Immature natural killer cell (primary cell): ENCODE measurements around the gene IKZF1. TPM values are rescaled to one million over a fixed set of nuclear protein-coding genes. Genes with fewer than 3 reads are reported as not detected.

Experiments used
- DNase-seq, 3 donors: peaks; one replicate each; pipeline ENCODE4 v3.0.0; 2022; ENCODE audit warnings: mixed read lengths in 1 of 3
- H3K27ac Mint-ChIP-seq, 6 donors: one replicate each; pipeline ENCODE4 v1.8.0; 2020; ENCODE audit warnings: mixed read lengths in 6 of 6, mild to moderate bottlenecking in 5 of 6, inconsistent platforms in 4 of 6, moderate library complexity in 3 of 6
- H3K27me3 Mint-ChIP-seq, 3 donors: one replicate each; pipeline ENCODE4 v1.8.0; 2020 to 2021; ENCODE audit warnings: low read depth in 3 of 3, mild to moderate bottlenecking in 3 of 3, mixed read lengths in 3 of 3, moderate library complexity in 3 of 3, inconsistent platforms in 1 of 3
- H3K36me3 Mint-ChIP-seq, 3 donors: one replicate each; pipeline ENCODE4 v1.8.0; 2020; ENCODE audit warnings: mixed read lengths in 3 of 3, inconsistent platforms in 2 of 3, mild to moderate bottlenecking in 2 of 3
- H3K4me1 Mint-ChIP-seq, 2 donors: one replicate each; pipeline ENCODE4 v1.8.0; 2020; ENCODE audit warnings: inconsistent platforms in 2 of 2, mild to moderate bottlenecking in 2 of 2, mixed read lengths in 2 of 2, moderate library complexity in 1 of 2
- H3K4me3 Mint-ChIP-seq, 5 donors: one replicate each; pipeline ENCODE4 v1.8.0; 2020; ENCODE audit warnings: mild to moderate bottlenecking in 5 of 5, mixed read lengths in 5 of 5, inconsistent platforms in 3 of 5, moderate library complexity in 3 of 5
- H3K9me3 Mint-ChIP-seq, 6 donors: one replicate each; pipeline ENCODE4 v1.8.0; 2020; ENCODE audit warnings: mild to moderate bottlenecking in 6 of 6, mixed read lengths in 6 of 6, inconsistent platforms in 4 of 6, moderate library complexity in 3 of 6
- polyA plus RNA-seq, 3 donors: library from polyadenylated mRNA; unstranded; fragments of 300-500 nt; fragmentation: Illumina TruSeq; gene quantifications; one replicate each; pipeline ENCODE4 v1.2.3, GENCODE V29; 2021

Gene IKZF1
- polyA plus RNA-seq, 3 donors from 2014 or later: 79.5 to 307 (median 91.3) TPM

- Mint-ChIP-seq H3K27me3 (peaks cover 17 to 38% (median 24%) of the 10 kb centered on the region in 3 donors), H3K4me3 (peak overlapping the region; percentile 59 to 78 (median 72)), H3K9me3 (no peaks in the 10 kb centered on the region), H3K4me1 (peaks cover 89 to 96% of the 10 kb centered on the region in 2 donors), H3K36me3 (peaks cover 18 to 64% (median 29%) of the 10 kb centered on the region in 3 donors), H3K27ac (peak overlapping the region; percentile 99 to 100 (median 99))
- DNase-seq: no peak
These were observed 54.9 kb downstream of the IKZF1 start for GRCh38 chr7:50359258-50359994.

GRCh38 chr7:50359995-50360925 is 55.7 kb downstream of the IKZF1 start:
- Mint-ChIP-seq H3K27ac (peak overlapping the region; percentile 99 to 100 (median 99)), H3K4me3 (peak overlapping the region; percentile 59 to 78 (median 72)), H3K4me1 (peaks cover 96 to 97% of the 10 kb centered on the region in 2 donors), H3K27me3 (peaks cover 17 to 38% (median 24%) of the 10 kb centered on the region in 3 donors), H3K36me3 (peaks cover 18 to 61% (median 29%) of the 10 kb centered on the region in 3 donors), H3K9me3 (no peaks in the 10 kb centered on the region)
- DNase-seq: peak; percentile 76 to 81 (median 79)

- DNase-seq: no peak
- Mint-ChIP-seq H3K27me3 (peaks cover 17 to 38% (median 24%) of the 10 kb centered on the region in 3 donors), H3K4me3 (peak overlapping the region; percentile 75 to 89 (median 86)), H3K4me1 (peaks cover 96 to 100% of the 10 kb centered on the region in 2 donors), H3K27ac (peak overlapping the region; percentile 99 to 100 (median 99)), H3K9me3 (no peaks in the 10 kb centered on the region), H3K36me3 (peaks cover 13 to 53% (median 21%) of the 10 kb centered on the region in 3 donors)
These were observed 57.6 kb downstream of the IKZF1 start for GRCh38 chr7:50362142-50362541.

GRCh38 chr7:50362712-50363282 is 58.3 kb downstream of the IKZF1 start:
- peak overlapping the region; percentile 99 to 100 (median 99) for H3K27ac Mint-ChIP-seq
- H3K27me3 Mint-ChIP-seq: peaks cover 17 to 38% (median 24%) of the 10 kb centered on the region in 3 donors
- H3K4me1 Mint-ChIP-seq: peaks cover 97 to 100% of the 10 kb centered on the region in 2 donors
- no peaks in the 10 kb centered on the region for H3K9me3 Mint-ChIP-seq
- peak overlapping the region; percentile 75 to 89 (median 86) for H3K4me3 Mint-ChIP-seq
- DNase-seq: peak; percentile 85 to 86 (median 85)
- peaks cover 14 to 48% (median 21%) of the 10 kb centered on the region in 3 donors for H3K36me3 Mint-ChIP-seq

- Mint-ChIP-seq H3K27me3 (peaks cover 17 to 35% (median 24%) of the 10 kb centered on the region in 3 donors), H3K4me1 (peaks cover 97 to 100% of the 10 kb centered on the region in 2 donors), H3K9me3 (no peaks in the 10 kb centered on the region), H3K27ac (peak overlapping the region; percentile 99 to 100 (median 99)), H3K36me3 (peaks cover 17 to 44% (median 24%) of the 10 kb centered on the region in 3 donors), H3K4me3 (peak overlapping the region; percentile 75 to 89 (median 86))
- DNase-seq: peak; percentile 69 to 76 (median 74)
These were observed 59.0 kb downstream of the IKZF1 start for GRCh38 chr7:50363327-50364060.

GRCh38 chr7:50364645-50365044 is 60.1 kb downstream of the IKZF1 start:
- Mint-ChIP-seq H3K4me1 (peaks cover 96 to 100% of the 10 kb centered on the region in 2 donors), H3K27ac (peak overlapping the region; percentile 99 to 100 (median 99)), H3K4me3 (peak overlapping the region in 1 of 5 donors; percentile 89), H3K27me3 (peaks cover 14 to 29% (median 24%) of the 10 kb centered on the region in 3 donors), H3K9me3 (no peaks in the 10 kb centered on the region), H3K36me3 (peaks cover 22 to 50% (median 26%) of the 10 kb centered on the region in 3 donors)
- DNase-seq: no peak

- Mint-ChIP-seq H3K27ac (peak overlapping the region; percentile 78 to 99 (median 88)), H3K36me3 (peaks cover 17 to 48% (median 18%) of the 10 kb centered on the region in 3 donors), H3K9me3 (no peaks in the 10 kb centered on the region), H3K4me3 (peak overlapping the region in 1 of 5 donors; percentile 62), H3K4me1 (peaks cover 92 to 98% of the 10 kb centered on the region in 2 donors), H3K27me3 (peaks cover 11 to 20% (median 17%) of the 10 kb centered on the region in 3 donors)
- DNase-seq: no peak
These were observed 61.8 kb downstream of the IKZF1 start for GRCh38 chr7:50366311-50366710.

GRCh38 chr7:50367100-50367499 is 62.6 kb downstream of the IKZF1 start:
- Mint-ChIP-seq H3K27ac (peak overlapping the region; percentile 78 to 99 (median 88)), H3K4me3 (peak overlapping the region in 3 of 5 donors; percentile 2 to 66 (median 12)), H3K9me3 (no peaks in the 10 kb centered on the region), H3K4me1 (peaks cover 92 to 98% of the 10 kb centered on the region in 2 donors), H3K27me3 (peaks cover 11 to 21% (median 16%) of the 10 kb centered on the region in 3 donors), H3K36me3 (peaks cover 17 to 51% (median 18%) of the 10 kb centered on the region in 3 donors)
- DNase-seq: peak in 1 of 3 donors; percentile 52

- peaks cover 17 to 51% (median 20%) of the 10 kb centered on the region in 3 donors for H3K36me3 Mint-ChIP-seq
- no peak for DNase-seq
- H3K27me3 Mint-ChIP-seq: peaks cover 6 to 19% (median 16%) of the 10 kb centered on the region in 3 donors
- H3K4me1 Mint-ChIP-seq: peaks cover 92 to 98% of the 10 kb centered on the region in 2 donors
- H3K4me3 Mint-ChIP-seq: peak overlapping the region in 2 of 5 donors; percentile 25 to 66
- H3K27ac Mint-ChIP-seq: peak overlapping the region; percentile 82 to 99 (median 92)
- H3K9me3 Mint-ChIP-seq: no peaks in the 10 kb centered on the region
These were observed 63.1 kb downstream of the IKZF1 start for GRCh38 chr7:50367570-50367969.

GRCh38 chr7:50368366-50368765 is 63.9 kb downstream of the IKZF1 start:
- Mint-ChIP-seq H3K27ac (peak overlapping the region; percentile 82 to 99 (median 92)), H3K4me1 (peaks cover 92 to 98% of the 10 kb centered on the region in 2 donors), H3K4me3 (peak overlapping the region in 1 of 5 donors; percentile 66), H3K36me3 (peaks cover 14 to 49% (median 19%) of the 10 kb centered on the region in 3 donors), H3K9me3 (no peaks in the 10 kb centered on the region), H3K27me3 (peaks cover 0 to 14% (median 11%) of the 10 kb centered on the region in 3 donors)
- no peak for DNase-seq

GRCh38 chr7:50369143-50370026 is 64.9 kb downstream of the IKZF1 start:
- DNase-seq: peak; percentile 70 to 79 (median 73)
- Mint-ChIP-seq H3K9me3 (no peaks in the 10 kb centered on the region), H3K27ac (peak overlapping the region; percentile 85 to 99 (median 92)), H3K36me3 (peaks cover 14 to 50% (median 15%) of the 10 kb centered on the region in 3 donors), H3K27me3 (peaks cover 0 to 7% (median 7%) of the 10 kb centered on the region in 3 donors), H3K4me3 (peak overlapping the region; percentile 10 to 73 (median 51)), H3K4me1 (peaks cover 92 to 98% of the 10 kb centered on the region in 2 donors)
